Astrocyte (in vitro differentiated cells and primary cell): ENCODE results near the gene CD19.

ENCODE experiments used
- EZH2 ChIP-seq: IDR thresholded peaks from 2 replicates; pipeline ENCODE4 v1.6.1; 2012; ENCODE audit warnings: mild to moderate bottlenecking, low read length, inconsistent platforms; ENCODE audit not compliant: insufficient read depth
- TF ChIP-seq, protein P1 (sequence below): IDR thresholded peaks from 2 replicates; pipeline ENCODE4 v1.5.1; 2011; ENCODE audit warnings: low read depth, mild to moderate bottlenecking, inconsistent platforms, low read length, moderate library complexity; ENCODE audit not compliant: insufficient read depth

DNA sequence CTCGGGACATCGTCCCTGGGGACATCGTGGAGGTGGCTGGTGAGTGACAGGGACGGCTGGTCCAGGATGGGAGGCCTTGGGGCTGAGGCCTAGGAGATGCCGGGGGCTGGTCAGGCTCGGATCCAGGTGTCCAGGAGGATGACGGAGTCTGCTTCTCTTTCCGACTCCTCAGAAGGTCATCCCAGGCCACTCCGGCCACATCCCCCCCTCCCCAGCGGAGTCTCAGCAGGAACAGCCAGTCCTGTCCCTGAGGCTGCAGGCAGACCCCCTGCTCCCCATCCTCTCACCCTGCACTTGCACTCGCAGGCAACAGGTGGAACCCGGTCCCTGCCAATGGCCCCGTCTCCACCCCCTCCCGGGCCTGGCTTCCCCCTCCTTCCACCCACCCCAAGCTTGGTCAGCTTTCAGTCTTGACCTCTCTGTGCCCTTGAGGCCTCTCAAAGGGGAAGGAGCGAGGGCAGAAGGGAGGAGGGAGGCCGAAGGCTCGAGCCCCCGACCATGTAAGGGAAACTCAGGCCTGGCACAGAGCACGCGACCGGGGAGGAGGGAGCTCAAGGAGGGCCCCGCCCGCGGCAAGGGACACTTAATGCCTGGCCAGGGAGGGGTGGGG, 49.1 kb upstream of the CD19 start:
- TF ChIP-seq, protein P1, sequence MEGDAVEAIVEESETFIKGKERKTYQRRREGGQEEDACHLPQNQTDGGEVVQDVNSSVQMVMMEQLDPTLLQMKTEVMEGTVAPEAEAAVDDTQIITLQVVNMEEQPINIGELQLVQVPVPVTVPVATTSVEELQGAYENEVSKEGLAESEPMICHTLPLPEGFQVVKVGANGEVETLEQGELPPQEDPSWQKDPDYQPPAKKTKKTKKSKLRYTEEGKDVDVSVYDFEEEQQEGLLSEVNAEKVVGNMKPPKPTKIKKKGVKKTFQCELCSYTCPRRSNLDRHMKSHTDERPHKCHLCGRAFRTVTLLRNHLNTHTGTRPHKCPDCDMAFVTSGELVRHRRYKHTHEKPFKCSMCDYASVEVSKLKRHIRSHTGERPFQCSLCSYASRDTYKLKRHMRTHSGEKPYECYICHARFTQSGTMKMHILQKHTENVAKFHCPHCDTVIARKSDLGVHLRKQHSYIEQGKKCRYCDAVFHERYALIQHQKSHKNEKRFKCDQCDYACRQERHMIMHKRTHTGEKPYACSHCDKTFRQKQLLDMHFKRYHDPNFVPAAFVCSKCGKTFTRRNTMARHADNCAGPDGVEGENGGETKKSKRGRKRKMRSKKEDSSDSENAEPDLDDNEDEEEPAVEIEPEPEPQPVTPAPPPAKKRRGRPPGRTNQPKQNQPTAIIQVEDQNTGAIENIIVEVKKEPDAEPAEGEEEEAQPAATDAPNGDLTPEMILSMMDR = no peak
- no peak for TF ChIP-seq EZH2
